Measurements from ENCODE around the gene DGCR8. TPM values are rescaled to one million over a fixed set of nuclear protein-coding genes. Genes with fewer than 3 reads are reported as not detected.

DGCR8 gene
- total RNA-seq, 1 donor from 2014 or later: 36.6 TPM

DNA sequence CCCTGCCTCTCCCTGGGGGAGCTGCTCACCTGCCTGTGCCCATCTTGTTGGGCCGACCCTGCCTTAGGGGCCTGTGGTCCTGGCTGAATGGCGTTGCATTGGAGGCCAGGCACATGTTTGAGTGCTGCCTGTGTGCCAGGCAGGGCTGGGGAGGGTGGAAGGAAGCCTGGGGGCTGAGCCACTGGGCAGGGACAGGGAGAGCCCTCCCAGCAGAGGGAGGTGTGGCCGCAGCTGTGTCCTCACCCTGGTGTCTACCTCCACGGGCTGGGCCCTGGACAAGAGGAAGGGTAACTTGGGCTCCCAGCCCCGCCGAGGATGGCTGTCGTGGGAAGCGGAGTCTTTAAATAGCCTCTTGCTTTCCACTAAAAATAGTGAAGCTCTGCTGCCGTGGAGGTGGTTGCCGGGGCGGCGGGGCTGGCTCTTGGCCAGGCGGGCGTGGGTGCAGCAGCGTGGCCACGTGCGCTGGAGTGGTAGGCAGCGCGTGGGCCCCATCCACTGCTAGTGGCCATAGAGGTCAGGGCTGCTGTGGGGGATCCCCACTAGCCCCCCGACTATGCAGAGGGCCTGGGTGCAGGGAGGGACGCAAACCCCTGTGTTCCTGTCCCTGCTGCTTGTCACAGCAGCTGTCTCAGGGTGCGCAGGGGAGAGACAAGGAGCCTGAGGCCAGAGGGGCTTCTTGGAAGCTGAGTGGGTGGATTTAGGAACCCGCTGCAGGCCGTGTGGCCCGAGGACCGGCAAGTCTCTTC is 57.8 kb downstream of the DGCR8 start:
- DNase-seq (ENCODE audit: low read depth): no peak

DNA sequence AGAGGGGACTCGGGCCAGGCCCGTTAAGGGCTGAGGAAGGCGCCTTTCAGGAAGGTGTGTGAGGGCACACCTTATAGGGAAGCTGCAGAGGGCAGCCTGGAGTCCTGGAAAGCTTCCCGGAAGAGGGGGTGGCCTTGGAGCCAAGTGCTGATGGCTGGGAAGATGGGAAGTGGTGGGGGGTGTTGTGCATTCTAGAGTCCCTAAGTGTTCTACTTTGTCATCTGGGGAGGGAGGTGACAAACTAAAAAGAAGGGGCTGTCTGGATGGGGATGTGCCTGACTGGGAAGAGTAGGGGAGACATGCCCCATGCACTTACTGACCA is 58.3 kb downstream of the DGCR8 start:
- DNase-seq (ENCODE audit: low read depth): no peak

DNA sequence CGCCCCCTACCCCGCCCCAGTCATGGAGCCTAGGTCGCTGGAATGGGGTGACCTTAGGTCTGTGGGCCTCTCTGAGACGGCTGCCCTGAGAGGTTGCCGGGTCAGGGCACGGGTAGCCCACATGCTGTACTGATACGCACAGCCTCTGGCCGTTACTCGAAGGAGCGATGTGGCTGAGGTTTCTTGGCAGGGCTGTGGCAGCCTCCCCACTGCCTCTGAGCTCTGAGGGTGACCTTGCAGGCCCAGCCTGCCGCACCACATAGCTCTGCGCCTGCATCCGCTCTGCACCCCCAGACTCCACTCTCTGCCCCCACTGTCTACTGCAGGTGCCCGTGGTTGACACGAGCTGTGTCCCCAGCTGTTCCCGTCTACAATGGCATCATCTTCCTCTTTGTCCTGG is 58.8 kb downstream of the DGCR8 start:
- DNase-seq (ENCODE audit: low read depth): no peak

DNA sequence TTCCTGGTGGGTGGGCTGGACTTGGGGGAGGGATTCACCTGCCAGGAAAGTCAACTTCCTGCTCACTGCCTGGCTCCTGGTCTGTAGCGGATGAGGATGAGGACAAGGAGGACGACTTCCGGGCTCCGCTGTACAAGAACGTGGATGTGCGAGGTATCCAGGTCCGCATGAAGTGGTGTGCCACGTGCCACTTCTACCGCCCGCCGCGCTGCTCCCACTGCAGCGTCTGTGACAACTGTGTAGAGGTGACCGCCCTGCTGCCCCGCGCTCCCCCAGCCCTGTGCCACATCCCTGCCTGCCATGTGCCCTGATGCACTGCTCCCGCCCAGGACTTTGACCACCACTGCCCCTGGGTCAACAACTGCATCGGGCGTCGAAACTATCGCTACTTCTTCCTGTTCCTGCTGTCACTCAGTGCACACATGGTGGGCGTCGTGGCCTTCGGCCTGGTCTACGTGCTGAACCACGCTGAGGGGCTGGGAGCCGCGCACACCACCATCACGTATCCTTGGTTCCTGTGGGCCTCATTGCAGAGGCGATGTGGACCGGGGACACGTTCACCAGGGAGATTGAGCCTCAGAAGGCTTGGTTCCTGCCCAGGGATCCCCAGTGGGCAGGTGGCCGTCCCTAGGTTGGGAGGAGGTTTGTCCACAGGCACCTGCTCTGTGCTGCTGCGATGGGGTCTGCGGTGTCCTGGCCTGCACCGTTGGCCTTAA is 59.5 kb downstream of the DGCR8 start:
- no peak for DNase-seq (ENCODE audit: low read depth)

DNA sequence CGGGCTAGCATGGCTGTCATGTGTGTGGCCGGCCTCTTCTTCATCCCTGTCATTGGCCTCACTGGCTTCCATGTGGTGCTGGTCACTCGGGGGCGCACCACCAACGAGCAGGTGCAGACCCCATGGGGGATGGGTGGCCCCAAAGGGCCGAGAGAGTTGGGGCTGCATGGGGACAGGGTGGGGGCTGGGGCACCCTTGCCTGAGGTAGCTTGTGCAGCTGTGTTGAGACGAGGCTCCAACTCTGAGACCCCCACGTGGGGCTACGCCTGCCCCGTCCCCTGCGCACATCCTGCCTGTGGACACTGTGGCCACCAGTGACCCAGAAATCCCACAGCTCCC is 60.0 kb downstream of the DGCR8 start:
- no peak for DNase-seq (ENCODE audit: low read depth)

DNA sequence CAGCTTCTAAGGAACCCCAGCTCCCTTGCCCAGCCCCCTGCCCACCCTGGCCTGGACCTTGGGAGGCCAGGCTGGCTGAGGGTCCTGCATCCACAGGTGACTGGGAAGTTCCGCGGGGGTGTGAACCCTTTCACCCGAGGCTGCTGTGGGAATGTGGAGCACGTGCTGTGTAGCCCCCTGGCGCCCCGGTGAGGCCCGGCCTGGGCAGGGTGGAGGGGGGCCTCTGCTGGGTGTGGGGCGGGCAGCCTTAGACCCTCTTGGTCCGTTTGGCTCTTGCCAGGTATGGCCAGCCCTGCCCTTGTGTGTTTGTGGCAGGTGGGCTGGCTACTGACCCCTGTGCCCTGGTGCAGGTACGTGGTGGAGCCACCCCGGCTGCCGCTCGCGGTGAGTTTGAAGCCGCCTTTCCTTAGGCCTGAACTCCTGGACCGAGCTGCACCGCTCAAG is 60.5 kb downstream of the DGCR8 start:
- DNase-seq (ENCODE audit: low read depth): no peak

DNA sequence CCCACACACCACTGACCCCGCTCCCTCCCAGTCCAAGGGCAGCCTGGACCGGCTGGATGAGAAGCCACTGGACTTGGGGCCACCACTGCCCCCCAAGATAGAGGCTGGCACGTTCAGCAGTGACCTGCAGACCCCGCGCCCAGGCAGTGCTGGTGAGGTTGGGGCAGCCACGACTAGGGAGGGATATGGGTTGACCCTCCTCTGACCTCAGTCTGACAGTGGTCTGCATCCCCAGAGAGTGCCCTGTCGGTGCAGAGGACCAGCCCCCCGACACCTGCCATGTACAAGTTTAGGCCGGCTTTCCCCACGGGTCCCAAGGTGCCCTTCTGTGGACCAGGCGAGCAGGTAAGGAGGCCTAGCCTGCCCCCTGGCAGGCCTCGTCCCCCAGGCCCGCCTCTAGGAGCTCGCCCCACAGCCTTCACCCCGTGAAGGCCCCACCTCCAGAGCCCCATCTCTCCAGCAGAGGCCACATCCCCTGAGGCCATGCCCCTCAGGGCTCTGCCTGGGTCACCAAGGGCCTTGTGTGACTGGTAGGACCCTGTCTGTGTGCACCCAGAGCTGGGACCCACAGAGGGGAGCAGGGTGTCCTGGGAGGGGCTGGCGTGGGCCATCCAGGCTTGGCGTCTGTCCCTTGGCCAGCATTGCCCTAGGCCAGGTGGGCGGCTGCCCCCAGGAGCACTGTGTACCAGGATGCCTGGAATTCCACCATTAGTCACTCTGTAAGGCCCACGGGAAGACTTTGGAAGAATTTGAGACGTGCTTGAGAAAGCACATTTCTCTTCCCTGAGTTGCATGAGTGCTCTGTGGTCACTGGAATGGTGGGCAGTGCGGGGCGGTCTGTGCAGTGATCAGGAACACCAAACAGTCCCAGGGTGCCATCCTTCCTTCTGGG is 61.4 kb downstream of the DGCR8 start:
- DNase-seq (ENCODE audit: low read depth): peak; percentile 86

DNA sequence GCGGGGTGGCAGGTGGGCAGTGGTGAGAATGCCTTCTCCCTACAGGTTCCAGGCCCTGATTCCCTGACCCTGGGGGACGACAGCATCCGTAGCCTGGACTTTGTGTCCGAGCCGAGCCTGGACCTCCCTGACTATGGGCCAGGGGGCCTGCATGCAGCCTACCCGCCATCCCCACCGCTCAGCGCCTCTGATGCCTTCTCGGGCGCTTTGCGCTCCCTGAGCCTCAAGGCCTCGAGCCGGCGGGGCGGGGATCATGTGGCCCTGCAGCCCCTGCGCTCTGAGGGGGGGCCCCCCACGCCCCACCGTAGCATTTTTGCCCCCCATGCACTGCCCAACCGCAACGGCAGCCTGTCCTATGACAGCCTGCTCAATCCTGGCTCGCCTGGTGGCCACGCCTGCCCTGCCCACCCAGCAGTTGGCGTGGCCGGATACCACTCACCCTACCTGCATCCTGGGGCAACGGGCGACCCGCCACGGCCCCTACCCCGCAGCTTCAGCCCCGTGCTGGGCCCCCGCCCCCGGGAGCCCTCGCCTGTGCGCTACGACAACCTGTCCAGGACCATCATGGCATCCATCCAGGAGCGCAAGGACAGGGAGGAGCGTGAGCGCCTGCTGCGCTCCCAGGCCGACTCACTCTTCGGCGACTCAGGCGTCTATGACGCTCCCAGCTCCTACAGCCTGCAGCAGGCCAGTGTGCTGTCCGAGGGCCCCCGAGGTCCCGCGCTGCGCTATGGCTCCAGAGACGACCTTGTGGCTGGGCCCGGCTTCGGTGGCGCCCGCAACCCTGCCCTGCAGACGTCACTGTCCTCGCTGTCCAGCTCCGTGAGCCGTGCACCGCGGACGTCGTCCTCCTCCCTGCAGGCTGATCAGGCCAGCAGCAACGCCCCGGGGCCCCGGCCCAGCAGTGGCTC is 62.9 kb downstream of the DGCR8 start:
- DNase-seq (ENCODE audit: low read depth): no peak

DNA sequence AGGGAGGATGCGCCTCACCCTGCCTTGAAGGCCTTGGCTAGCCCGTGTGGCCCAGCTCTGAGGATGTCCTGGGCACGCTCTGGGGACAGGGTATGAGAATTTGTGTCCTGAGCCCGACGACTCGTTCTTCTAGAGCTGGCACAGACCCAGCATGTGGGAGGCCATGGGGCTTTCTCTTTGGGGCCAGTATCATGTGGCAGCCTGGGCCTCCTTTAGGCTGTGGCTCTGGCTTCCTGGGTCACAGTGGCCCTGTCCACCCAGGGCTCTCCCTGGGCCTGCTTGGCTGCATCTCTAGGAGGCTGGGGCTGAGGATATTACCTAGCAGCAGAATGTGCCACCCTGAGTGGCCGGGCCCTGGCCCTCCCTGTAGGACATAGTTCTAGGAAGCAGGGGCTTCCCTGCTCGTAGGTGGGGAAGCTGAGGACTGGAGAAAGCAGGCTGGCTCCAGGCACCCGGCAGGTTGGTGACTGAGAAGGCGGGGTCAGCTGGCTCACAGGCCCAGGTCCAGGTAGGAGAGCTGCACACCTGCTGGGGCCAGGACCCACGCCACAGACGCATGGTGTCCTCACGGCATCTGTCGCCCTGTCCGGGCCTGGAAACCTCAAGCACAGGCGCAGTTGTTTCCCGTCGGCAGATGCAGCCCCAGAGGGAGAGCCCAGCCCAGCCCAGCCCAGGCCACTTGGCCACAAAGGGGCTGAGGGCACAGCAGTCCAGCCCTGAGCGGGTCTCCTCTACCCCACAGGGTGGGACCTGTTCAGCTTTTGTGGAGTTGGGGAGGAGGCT is 64.0 kb downstream of the DGCR8 start:
- no peak for DNase-seq (ENCODE audit: low read depth)

DNA sequence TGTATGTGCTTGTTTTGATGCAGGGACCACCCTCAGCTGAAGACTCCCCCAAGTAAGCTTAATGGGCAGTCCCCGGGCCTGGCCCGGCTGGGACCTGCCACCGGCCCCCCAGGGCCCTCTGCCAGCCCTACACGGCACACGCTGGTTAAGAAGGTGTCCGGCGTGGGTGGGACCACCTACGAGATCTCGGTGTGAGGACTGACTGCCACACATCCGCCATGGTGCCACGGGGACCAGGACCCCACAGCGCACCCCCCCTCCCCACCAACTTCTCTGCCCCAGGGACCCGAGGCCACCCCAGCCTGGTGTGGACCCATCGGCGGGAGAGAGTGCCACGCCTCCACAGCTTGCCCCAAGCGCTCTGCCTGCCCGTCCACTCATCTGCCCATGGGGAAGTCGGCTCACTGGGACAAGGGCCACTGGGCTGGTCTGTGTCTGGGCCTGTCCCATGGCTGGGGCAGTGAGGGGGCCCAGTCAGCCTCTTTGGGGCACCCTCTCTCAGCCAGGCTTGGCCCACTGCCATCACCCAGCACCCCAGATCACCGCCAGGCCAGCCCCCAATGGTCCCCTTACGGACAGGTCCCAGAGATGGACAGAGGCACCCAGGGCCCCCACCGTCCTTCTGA is 65.3 kb downstream of the DGCR8 start:
- DNase-seq (ENCODE audit: low read depth): no peak

DNA sequence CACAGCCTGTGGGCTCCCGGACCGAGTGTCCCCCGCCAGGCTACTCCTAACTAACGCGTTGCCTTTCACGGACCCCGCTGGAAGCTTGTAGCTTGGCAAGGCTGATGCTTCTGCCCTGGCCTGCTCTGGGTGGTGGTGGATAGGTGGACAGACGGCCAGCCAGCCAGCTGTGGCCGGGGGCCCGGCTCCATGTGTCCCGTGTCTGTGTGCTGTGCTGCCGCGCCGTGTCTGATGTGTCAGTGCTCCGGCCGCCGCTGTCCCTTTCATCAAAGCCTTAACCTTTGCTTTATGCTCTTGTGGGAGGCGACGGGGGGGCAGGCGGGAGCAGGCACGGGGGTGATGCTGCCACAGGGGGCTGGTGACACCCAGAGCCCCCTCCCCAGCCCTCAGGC is 65.8 kb downstream of the DGCR8 start:
- DNase-seq (ENCODE audit: low read depth): no peak

DNA sequence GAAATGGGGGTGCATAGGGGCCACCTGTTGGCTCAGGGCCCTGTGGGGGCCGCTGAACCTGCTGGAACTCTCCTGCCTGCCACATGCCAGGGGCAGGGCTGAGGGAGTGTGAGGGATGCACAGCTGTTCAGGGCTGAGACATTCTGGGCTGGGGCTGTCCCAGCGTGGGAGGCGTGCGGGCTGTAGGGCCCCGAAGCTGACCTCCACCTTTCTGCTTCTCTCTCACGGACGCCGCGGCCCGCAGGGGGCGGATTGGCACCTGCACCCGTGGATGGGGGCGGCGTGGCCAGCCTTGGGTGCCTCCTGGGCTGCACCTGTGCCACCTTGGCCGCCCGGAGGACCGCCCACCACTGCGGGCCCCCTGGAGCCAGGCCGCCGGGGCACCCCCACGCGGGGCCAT is 66.7 kb downstream of the DGCR8 start:
- no peak for DNase-seq (ENCODE audit: low read depth)

DNA sequence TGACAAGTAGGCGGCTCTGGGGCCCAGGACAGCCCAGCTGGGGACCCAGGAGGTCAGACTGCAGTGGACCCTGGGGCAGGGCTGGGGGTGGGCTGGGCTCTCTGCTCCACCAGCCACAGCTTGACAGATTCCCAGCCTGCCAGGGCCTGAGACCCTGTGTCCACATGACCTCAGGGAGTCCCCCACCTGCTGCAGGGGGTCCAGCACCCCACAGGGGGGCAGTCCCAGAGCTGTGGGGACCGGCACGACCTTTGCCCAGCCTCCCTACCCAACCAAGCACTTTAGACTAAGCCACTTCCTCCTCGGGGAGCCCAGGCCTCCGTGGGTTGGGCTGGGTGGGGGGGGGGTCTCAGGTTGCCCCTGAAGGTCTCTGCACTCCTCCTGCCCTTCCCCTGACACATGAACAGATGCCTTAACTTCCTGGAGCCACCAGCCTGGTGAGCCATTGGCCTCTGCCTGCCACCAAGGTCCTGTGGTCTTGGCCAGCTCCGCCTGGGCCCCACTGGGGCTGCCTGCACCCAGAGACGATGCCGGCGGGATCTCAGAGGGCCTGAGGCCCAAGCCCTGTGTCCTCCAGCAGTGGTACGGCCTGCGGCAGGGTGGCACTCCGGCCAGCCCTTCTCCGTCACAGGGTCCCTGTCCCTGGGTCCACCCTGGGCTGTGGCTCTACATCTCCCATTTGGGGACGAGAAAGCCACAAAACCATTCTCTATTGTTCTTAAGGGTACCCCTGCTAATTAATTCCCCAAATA is 67.4 kb downstream of the DGCR8 start:
- no peak for DNase-seq (ENCODE audit: low read depth)

DNA sequence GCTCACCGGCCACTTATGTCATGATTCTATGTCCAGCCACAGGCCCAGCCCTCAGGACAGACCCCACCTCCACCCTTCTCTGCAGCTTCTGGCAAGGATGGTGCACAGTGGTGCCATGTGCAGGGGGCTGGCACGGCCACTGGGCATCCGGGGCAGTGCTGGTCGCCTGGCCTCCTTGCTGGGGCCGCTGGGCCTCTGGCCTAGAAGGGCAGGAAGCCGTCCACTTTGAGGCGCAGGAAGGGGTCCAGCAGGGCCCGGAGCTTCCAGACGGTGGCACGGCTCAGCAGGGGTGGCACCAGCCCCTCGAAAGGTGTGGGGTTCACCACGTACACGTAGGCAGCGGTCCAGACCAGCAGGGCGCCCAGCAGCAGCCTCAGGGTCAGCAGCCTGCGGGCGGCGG is 68.4 kb downstream of the DGCR8 start:
- DNase-seq (ENCODE audit: low read depth): no peak

DNA sequence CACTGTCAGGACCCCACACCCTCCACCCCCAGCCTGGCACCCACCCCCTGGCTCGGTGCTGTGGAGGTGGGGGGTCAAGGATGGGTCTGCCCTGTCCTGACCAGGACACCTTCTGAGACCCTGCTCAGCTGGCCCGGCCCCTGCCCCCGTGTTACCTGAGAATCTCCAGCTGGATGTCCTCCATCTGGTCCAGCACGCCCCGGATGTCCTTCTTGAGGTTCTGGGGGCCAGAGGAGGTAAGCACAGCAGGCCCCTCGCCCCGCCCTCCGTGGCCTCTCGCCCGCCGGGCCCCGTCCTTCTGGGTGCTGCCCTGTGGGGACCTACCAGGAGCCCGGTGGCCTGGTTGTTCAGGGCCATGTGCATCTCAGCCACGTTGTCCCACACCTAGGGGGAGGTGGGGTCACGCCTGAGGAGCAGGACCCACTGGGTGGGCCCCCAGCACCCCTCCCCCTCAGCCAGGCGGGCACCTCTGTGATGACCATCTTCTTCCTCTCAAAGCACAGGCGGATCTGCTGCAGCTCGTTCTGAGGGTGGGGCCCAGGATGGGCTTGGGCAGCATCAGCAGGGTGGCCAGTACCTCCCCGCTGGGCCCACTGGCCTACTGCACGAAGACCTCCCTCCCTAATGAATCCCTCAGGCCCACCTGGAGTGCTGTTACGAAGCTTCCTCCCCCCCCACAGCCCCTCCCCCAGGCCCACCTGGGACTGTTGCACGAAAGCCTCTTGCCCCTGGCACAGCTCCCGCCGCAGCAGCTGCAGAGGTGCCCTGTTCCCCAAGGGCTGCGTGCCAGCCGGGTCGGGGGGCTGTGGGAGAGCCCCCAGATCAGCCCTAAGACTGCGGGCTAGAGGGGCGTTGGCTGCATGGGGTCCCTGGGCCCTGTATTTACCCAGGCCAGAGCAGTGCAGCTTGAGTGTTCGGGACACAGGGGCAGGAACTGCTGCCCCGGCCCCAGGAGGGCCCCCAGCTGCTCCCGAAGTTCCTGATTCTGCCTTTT is 69.5 kb downstream of the DGCR8 start:
- no peak for DNase-seq (ENCODE audit: low read depth)

DNA sequence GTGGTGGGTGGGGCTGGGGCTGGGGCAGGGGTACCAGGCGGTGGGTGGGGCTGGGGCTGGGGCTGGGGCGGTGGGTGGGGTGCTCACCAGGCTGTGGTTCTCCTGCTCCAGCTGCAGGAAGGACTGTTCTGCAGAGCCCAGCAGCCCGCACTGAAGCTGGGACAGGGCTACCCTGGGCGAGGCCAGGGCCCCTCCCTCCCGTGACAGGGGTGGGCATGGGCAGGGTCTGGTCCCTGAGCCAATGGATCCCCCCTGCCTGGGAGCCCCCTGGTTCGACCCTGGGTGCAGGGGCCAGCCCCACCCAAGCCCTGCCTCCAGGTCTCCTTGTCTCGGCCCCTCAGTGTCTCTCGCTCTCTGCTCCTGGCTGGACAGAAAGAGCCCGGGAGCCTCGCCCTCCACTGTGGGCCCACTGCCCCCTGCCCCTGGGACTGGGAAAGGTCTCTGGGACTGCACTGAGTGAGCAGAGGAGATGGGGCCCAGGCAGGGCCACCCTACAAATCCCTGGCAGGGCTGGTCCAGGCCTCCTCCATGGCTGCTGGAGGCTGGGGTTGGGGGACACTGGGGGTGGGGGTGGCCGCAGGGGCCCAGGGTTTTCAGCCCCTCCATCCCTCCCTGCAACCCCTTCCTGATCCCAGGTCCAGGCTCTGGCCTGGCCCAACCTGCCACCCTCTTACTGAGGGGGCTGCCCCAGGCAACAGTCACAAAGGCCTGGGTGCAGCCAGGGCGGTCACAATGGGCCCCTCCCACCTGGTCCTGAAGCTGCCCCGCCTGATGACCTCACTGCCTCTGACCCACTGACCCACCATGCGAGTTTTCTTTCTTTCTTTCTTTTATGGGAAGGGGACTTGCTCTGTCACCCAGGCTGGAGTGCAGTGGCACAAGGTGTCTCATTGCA is 70.6 kb downstream of the DGCR8 start, which contains the start of gene CCDC188:
TSS of gene CCDC188 (minus strand) at position 675 of the 895 bp plus-strand sequence. CDS start at position 606, 69 bp downstream.
- DNase-seq (ENCODE audit: low read depth): no peak

DNA sequence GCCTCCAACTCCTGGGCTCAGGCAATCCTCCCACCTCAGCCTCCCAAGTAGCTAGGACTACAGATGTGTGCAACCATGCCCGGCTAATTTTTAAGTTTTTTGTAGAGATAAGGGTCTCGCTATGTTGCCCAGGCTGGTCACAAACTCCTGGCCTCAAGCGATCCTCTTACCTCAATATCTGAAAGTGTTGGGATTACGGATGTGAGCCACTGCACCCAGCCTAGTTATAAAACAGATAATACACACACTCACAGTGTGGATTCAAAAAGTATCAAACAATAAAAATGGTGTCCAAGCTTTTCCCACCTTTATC is 71.2 kb downstream of the DGCR8 start:
- DNase-seq (ENCODE audit: low read depth): no peak
